HCT116 (cell line): ENCODE data around the gene MMP12. TPM values are rescaled to one million over a fixed set of nuclear protein-coding genes. Genes with fewer than 3 reads are reported as not detected.

Experiments
- ATAC-seq: fragments of 200-7000 bp; cut with Tn5 transposase; 2 replicates; pipeline ENCODE4 v1.9.1; 2020; ENCODE audit warnings: mild to moderate bottlenecking, moderate library complexity
- BruUV-seq: library from RNA; stranded (reverse); fragments of 400-500 nt; replicated peaks from 2 replicates; lab custom pipeline; 2021; lab: Mats Ljungman, UMichigan
- CTCF ChIA-PET: fragments of 300-600 bp; sonication (Branson Sonifier 250); formaldehyde crosslinking; loops from one replicate; lab custom pipeline; 2021; ENCODE audit warnings: antibody characterized with exemption; lab: Charles Lee
- POLR2A ChIA-PET: fragments of 300-600, 350-600 bp; sonication (Branson Sonifier 250); formaldehyde crosslinking; loops from one replicate; lab custom pipeline; 2021; ENCODE audit warnings: antibody characterized with exemption; lab: Charles Lee
- RAD21 ChIA-PET, 2 experiments: fragments of 300-600 bp; sonication (Branson Sonifier 250); formaldehyde crosslinking; loops; one replicate each; lab custom pipeline; 2023; ENCODE audit warnings: low total read pairs in 2 of 2; ENCODE audit not compliant: uncharacterized antibody in 2 of 2, unreplicated experiment in 2 of 2, low non-redundant PET in 1 of 2; lab: Charles Lee
- DNase-seq: peaks from one replicate; pipeline ENCODE4 v3.0.0-alpha.2; 2010; ENCODE audit warnings: low read depth, low spot score
- H2AFZ ChIP-seq: fragments of 200-600 bp; shearing (Covaris generic), sonication (generic); 2 replicates; pipeline ENCODE4 v1.6.1; 2017; ENCODE audit warnings: low read depth, mixed run types, mixed read lengths, antibody characterized with exemption, low read length; ENCODE audit not compliant: poor library complexity, severe bottlenecking
- H3K27ac ChIP-seq: 2 replicates; pipeline ENCODE4 v1.5.1; 2012; ENCODE audit warnings: low read depth, low read length
- H3K27me3 ChIP-seq: fragments of 200-600 bp; sonication (generic); 2 replicates; pipeline ENCODE4 v1.6.1; 2016; ENCODE audit warnings: mixed run types, low read length, mixed read lengths; ENCODE audit not compliant: insufficient read depth
- H3K36me3 ChIP-seq, 2 experiments: fragments of 200-500 bp in 1 of 2; fragments of 200-600 bp in 1 of 2; sonication (Bioruptor generic) in 1 of 2; sonication (generic) in 1 of 2; 2 replicates each; pipeline versions ENCODE4 v1.5.1 to v1.6.1; 2014 to 2016; ENCODE audit warnings: low read length in 2 of 2, inconsistent platforms in 1 of 2, mixed read lengths in 1 of 2, mixed run types in 1 of 2; ENCODE audit not compliant: insufficient read depth in 2 of 2, control insufficient read depth in 1 of 2
- H3K4me1 ChIP-seq, 2 experiments: fragments of 200-600 bp in 1 of 2; sonication (generic) in 1 of 2; 2 replicates each; pipeline versions ENCODE4 v1.5.1 to v1.6.1; 2012 to 2017; ENCODE audit warnings: low read length in 2 of 2, inconsistent platforms in 1 of 2, mild to moderate bottlenecking in 1 of 2, mixed read lengths in 1 of 2, mixed run types in 1 of 2, moderate library complexity in 1 of 2; ENCODE audit not compliant: insufficient read depth in 2 of 2, control insufficient read depth in 1 of 2
- H3K4me2 ChIP-seq: fragments of 200-600 bp; sonication (generic); 2 replicates; pipeline ENCODE4 v1.6.1; 2017; ENCODE audit warnings: mixed run types, low read length, mixed read lengths
- H3K4me3 ChIP-seq, 2 experiments: fragments of 200-600 bp in 1 of 2; sonication (generic) in 1 of 2; replicated peaks in 1 of 2; 2 replicates each; pipeline ENCODE4 v1.5.1; 2011 to 2016; ENCODE audit warnings: low read length in 2 of 2, control low read depth in 1 of 2, low read depth in 1 of 2, mild to moderate bottlenecking in 1 of 2, mixed read lengths in 1 of 2, mixed run types in 1 of 2
- H3K79me2 ChIP-seq: fragments of 200-600 bp; sonication (generic); 2 replicates; pipeline ENCODE4 v1.6.1; 2017; ENCODE audit warnings: mild to moderate bottlenecking, mixed run types, low read length, moderate library complexity, mixed read lengths; ENCODE audit not compliant: insufficient read depth
- H3K9ac ChIP-seq: fragments of 200-600 bp; sonication (generic); 2 replicates; pipeline ENCODE4 v1.6.1; 2016; ENCODE audit warnings: low read length, mixed read lengths
- H3K9me2 ChIP-seq: fragments of 200-600 bp; sonication (generic), shearing (Covaris generic); 2 replicates; pipeline ENCODE4 v1.6.1; 2017; ENCODE audit warnings: mixed run types, mild to moderate bottlenecking, moderate library complexity; ENCODE audit not compliant: insufficient read depth
- H3K9me3 ChIP-seq, 2 experiments: fragments of 200-500 bp in 1 of 2; fragments of 200-600 bp in 1 of 2; sonication (Bioruptor generic) in 1 of 2; sonication (generic) in 1 of 2; 2 replicates each; pipeline ENCODE4 v1.6.1; 2014 to 2017; ENCODE audit warnings: low read length in 2 of 2, mixed read lengths in 2 of 2, inconsistent platforms in 1 of 2, low read depth in 1 of 2, mild to moderate bottlenecking in 1 of 2, mixed run types in 1 of 2, moderate library complexity in 1 of 2; ENCODE audit not compliant: control insufficient read depth in 1 of 2, insufficient read depth in 1 of 2
- H4K20me1 ChIP-seq: fragments of 200-600 bp; sonication (generic), shearing (Covaris generic); 2 replicates; pipeline ENCODE4 v1.6.1; 2017; ENCODE audit warnings: mixed run types, mild to moderate bottlenecking, moderate library complexity; ENCODE audit not compliant: insufficient read depth
- CEBPB ChIP-seq: IDR thresholded peaks from 2 replicates; pipeline ENCODE4 v1.6.1; 2012; ENCODE audit warnings: low read depth
- EGR1 ChIP-seq: IDR thresholded peaks from 2 replicates; pipeline ENCODE4 v1.6.1; 2012; ENCODE audit warnings: low read depth
- EZH2 ChIP-seq: fragments of 200-600 bp; sonication (generic); IDR thresholded peaks from 2 replicates; pipeline ENCODE4 v1.6.1; 2017; ENCODE audit warnings: antibody characterized with exemption, mixed run types
- POLR2A ChIP-seq: IDR thresholded peaks from 2 replicates; pipeline ENCODE4 v1.7.0; 2011; ENCODE audit warnings: borderline replicate concordance; ENCODE audit not compliant: insufficient read depth, insufficient read length; ENCODE audit errors: extremely low read depth
- RAD21 ChIP-seq: IDR thresholded peaks from 2 replicates; pipeline ENCODE4 v1.6.1; 2012; ENCODE audit warnings: low read depth, mild to moderate bottlenecking
- SRF ChIP-seq: IDR thresholded peaks from 2 replicates; pipeline ENCODE4 v1.6.1; 2012; ENCODE audit warnings: low read depth
- YY1 ChIP-seq: IDR thresholded peaks from 2 replicates; pipeline ENCODE4 v1.6.1; 2011; ENCODE audit warnings: low read length, low read depth, moderate library complexity, mild to moderate bottlenecking; ENCODE audit not compliant: insufficient replicate concordance; ENCODE audit errors: extremely low read depth
- ZNF274 ChIP-seq: fragments of 200-500 bp; sonication (Bioruptor generic); IDR thresholded peaks from 2 replicates; pipeline ENCODE4 v1.6.1; 2014; ENCODE audit warnings: mild to moderate bottlenecking, low read depth, low read length, inconsistent platforms
- intact Hi-C: fragments of 100-400 bp; cut with micrococcal nuclease; formaldehyde crosslinking; loops from 2 replicates; pipeline ENCODE4 v1.10.0; 2022
- total RNA-seq: library from RNA; stranded (reverse); gene quantifications from one replicate; pipeline ENCODE4 v1.2.1, GENCODE V29; 2021; ENCODE audit not compliant: unreplicated experiment
- TF ChIP-seq, protein P1 (sequence below): IDR thresholded peaks from 2 replicates; pipeline ENCODE4 v1.6.1; 2012
- TF ChIP-seq, protein P2 (sequence below): IDR thresholded peaks from 2 replicates; pipeline ENCODE4 v1.6.1; 2011; ENCODE audit warnings: mild to moderate bottlenecking, low read length, moderate library complexity; ENCODE audit not compliant: insufficient replicate concordance; ENCODE audit errors: extremely low read depth
- TF ChIP-seq, protein P3 (sequence below), 3 experiments: fragments of 200-600 bp in 1 of 3; sonication (generic) in 1 of 3; IDR thresholded peaks in 2 of 3; conservative IDR thresholded peaks in 1 of 3; 2 replicates each; pipeline ENCODE4 v1.5.1; 2012 to 2017; ENCODE audit warnings: low read depth in 2 of 3, low read length in 2 of 3, antibody characterized with exemption in 1 of 3, borderline replicate concordance in 1 of 3, control low read depth in 1 of 3, mild to moderate bottlenecking in 1 of 3, mixed read lengths in 1 of 3, mixed run types in 1 of 3, moderate library complexity in 1 of 3; ENCODE audit not compliant: insufficient read depth in 1 of 3

Gene MMP12
- total RNA-seq, 1 experiment from 2014 or later, result not detected

DNA sequence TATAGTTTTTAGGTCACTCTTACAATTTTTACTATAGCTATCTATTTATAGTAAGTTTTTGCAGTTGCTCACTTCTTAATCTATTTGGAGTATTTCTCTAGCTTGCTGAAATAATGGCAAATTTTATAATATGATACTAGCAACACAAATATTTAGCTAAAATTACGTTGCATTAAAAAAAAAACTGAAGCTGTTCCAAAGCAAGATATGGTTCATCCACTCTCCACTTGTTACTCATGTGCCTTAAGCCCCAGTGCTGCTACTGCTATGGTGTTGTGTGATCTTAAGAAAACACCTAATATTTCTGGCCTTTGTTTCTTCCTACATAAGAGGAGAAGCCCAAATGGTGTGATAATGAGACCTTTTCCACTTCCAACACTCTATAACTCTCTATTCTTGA is 31.9 kb downstream of the MMP12 start:
- TF ChIP-seq SRF, result no peak
- no peak for TF ChIP-seq EZH2
- TF ChIP-seq, protein P1, sequence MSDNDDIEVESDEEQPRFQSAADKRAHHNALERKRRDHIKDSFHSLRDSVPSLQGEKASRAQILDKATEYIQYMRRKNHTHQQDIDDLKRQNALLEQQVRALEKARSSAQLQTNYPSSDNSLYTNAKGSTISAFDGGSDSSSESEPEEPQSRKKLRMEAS, result no peak
- TF ChIP-seq CEBPB, result no peak
- no peaks in the 10 kb centered on the region for H3K36me3 ChIP-seq
- H2AFZ ChIP-seq, result no peak overlapping the region
- H3K9ac ChIP-seq, result no peak overlapping the region
- no peaks in the 10 kb centered on the region for H3K4me1 ChIP-seq
- ChIA-PET RAD21 (no interaction called here), CTCF (no interaction called here), POLR2A (no interaction called here)
- H4K20me1 ChIP-seq, result no peaks in the 10 kb centered on the region
- no peak overlapping the region for H3K4me2 ChIP-seq
- DNase-seq (no peak), ATAC-seq (no peak)
- BruUV-seq, result no TSS peak
- H3K4me3 ChIP-seq, result no peak overlapping the region
- H3K9me3 ChIP-seq, result no peaks in the 10 kb centered on the region
- H3K79me2 ChIP-seq, result no peaks in the 10 kb centered on the region
- no peaks in the 10 kb centered on the region for H3K9me2 ChIP-seq
- no peak overlapping the region for H3K27ac ChIP-seq
- H3K27me3 ChIP-seq, result no peaks in the 10 kb centered on the region
- intact Hi-C loops, result no loop called here

DNA sequence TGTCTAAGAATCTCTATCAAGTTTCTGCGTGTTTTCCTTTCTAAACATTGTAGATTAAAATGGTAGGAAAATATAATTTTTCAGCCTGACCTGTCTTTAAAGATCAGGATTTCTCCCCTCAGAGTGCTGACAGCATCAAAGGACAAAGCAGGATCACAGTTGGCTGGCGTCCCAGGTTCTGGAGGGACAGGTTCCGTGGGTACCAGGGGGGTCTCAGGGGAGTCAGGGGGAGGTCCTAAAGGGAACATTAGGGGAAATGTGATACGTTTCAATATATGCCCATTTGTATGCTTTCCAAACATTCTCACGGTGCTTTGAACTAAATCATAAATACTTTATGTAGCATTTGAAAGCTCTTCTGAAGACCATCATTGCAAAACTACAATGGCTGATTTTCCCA is 34.8 kb downstream of the MMP12 start:
- Histone ChIP-seq H3K4me2 (no peak overlapping the region), H3K9ac (no peak overlapping the region), H3K79me2 (no peaks in the 10 kb centered on the region), H2AFZ (no peak overlapping the region), H3K27me3 (no peaks in the 10 kb centered on the region), H3K27ac (no peak overlapping the region), H4K20me1 (no peaks in the 10 kb centered on the region), H3K36me3 (no peaks in the 10 kb centered on the region), H3K4me1 (no peaks in the 10 kb centered on the region), H3K4me3 (no peak overlapping the region), H3K9me2 (no peaks in the 10 kb centered on the region), H3K9me3 (no peaks in the 10 kb centered on the region)
- DNase-seq (no peak), ATAC-seq (no peak)
- ChIA-PET CTCF (no interaction called here), RAD21 (no interaction called here), POLR2A (no interaction called here)
- intact Hi-C loops, result no loop called here
- no peak for TF ChIP-seq EGR1
- no peak for TF ChIP-seq RAD21
- TF ChIP-seq POLR2A, result no peak
- TF ChIP-seq, protein P2, sequence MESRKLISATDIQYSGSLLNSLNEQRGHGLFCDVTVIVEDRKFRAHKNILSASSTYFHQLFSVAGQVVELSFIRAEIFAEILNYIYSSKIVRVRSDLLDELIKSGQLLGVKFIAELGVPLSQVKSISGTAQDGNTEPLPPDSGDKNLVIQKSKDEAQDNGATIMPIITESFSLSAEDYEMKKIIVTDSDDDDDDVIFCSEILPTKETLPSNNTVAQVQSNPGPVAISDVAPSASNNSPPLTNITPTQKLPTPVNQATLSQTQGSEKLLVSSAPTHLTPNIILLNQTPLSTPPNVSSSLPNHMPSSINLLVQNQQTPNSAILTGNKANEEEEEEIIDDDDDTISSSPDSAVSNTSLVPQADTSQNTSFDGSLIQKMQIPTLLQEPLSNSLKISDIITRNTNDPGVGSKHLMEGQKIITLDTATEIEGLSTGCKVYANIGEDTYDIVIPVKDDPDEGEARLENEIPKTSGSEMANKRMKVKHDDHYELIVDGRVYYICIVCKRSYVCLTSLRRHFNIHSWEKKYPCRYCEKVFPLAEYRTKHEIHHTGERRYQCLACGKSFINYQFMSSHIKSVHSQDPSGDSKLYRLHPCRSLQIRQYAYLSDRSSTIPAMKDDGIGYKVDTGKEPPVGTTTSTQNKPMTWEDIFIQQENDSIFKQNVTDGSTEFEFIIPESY, result no peak
- TF ChIP-seq, protein P3, sequence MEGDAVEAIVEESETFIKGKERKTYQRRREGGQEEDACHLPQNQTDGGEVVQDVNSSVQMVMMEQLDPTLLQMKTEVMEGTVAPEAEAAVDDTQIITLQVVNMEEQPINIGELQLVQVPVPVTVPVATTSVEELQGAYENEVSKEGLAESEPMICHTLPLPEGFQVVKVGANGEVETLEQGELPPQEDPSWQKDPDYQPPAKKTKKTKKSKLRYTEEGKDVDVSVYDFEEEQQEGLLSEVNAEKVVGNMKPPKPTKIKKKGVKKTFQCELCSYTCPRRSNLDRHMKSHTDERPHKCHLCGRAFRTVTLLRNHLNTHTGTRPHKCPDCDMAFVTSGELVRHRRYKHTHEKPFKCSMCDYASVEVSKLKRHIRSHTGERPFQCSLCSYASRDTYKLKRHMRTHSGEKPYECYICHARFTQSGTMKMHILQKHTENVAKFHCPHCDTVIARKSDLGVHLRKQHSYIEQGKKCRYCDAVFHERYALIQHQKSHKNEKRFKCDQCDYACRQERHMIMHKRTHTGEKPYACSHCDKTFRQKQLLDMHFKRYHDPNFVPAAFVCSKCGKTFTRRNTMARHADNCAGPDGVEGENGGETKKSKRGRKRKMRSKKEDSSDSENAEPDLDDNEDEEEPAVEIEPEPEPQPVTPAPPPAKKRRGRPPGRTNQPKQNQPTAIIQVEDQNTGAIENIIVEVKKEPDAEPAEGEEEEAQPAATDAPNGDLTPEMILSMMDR (IDR thresholded peaks at IDR 0.05 in 2 of 3, conservative IDR thresholded peaks at IDR 0.05 in 1 of 3; ENCODE audit: borderline replicate concordance in 1 of 3, insufficient read depth in 1 of 3, low read depth in 2 of 3, low read length in 2 of 3), result no peak
- no peak for TF ChIP-seq YY1
- TF ChIP-seq, protein P1, result no peak
- no peak for TF ChIP-seq EZH2
- no peak for TF ChIP-seq ZNF274
- BruUV-seq, result no TSS peak
